Measurements from ENCODE around the gene RAB26.
A peak's percentile ranks its signal among the peaks of the same experiment; 100 is the strongest.

Gene RAB26

DNA sequence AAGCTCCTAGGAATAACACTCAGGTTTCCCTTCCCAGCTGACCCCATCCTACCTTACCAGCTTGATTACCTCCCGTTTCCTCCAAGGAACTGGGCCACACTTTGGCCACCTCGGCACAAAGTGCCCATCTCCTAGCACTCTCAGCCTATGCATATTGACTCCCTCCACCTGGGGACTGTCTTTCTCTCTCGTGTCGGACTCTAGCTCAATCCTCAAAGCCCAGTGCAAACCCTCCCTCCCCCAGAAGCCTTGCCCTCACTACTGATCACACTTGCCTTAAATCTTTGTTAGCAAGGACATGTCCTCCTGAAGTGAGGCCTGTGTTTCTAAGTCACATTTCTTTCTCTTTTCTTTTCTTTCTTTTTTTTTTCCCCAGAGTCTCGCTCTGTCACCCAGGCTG, 2.6 kb upstream of the RAB26 start:
- DNase-seq, result no peak

DNA sequence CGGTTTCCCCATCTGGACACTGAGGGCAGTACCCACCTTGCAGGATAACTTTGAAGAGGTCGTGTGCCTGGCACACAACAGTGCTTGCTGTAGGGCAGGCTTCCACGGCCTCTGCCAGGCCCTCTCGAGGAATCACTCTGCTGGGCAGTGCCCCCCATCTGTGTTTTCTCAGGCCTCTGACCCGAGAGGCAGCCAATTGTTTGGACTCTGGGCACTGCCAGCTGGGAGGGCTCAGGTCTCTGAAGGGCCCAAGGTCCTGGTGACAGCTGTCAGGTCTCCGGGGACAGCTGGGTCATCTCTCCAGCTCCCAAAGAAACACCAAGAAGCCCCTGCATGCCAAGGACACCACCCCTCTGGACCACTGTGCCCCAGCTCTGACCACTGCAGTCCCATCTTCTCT, 1.0 kb upstream of the RAB26 start:
- DNase-seq, result no peak

DNA sequence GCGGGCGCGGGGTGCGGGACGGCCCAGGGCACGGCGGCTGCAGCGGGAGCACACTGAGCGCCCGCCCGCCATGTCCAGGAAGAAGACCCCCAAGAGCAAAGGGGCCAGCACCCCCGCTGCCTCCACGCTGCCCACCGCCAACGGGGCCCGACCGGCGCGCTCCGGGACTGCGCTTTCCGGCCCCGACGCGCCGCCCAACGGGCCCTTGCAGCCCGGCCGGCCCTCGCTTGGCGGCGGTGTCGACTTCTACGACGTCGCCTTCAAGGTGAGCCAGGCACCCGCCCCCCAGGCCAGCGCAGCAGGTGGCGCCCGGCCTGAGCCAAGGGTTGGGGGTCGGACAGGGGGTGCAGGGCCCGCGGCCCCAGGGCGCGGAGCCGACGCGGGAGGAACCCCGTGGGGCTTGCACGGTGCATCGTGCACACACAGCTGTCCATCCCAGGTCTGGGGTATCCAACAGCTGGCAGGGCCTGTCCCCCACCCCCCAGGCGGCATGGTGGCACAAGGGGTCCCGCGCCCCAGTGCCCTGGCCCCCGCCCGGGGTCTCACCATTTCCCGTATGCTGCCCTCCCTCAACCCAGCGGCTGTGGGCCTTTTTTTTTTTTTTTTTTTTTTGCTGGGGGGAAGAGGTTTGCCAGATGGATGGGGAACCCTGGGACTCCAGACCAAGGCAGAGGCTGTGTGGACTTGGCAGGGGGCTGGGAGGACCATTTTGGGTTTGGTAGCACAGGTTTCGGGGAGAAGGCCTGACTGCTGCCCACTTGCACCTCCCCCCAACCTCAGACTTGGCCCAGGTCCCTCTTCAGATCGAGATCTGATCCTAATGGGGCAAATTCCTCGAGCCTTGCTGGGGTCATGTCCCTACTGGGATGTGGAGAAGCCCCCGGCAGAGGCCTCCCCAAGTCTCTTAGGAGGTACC, 547 bp downstream of the RAB26 start:
- no peak for DNase-seq

DNA sequence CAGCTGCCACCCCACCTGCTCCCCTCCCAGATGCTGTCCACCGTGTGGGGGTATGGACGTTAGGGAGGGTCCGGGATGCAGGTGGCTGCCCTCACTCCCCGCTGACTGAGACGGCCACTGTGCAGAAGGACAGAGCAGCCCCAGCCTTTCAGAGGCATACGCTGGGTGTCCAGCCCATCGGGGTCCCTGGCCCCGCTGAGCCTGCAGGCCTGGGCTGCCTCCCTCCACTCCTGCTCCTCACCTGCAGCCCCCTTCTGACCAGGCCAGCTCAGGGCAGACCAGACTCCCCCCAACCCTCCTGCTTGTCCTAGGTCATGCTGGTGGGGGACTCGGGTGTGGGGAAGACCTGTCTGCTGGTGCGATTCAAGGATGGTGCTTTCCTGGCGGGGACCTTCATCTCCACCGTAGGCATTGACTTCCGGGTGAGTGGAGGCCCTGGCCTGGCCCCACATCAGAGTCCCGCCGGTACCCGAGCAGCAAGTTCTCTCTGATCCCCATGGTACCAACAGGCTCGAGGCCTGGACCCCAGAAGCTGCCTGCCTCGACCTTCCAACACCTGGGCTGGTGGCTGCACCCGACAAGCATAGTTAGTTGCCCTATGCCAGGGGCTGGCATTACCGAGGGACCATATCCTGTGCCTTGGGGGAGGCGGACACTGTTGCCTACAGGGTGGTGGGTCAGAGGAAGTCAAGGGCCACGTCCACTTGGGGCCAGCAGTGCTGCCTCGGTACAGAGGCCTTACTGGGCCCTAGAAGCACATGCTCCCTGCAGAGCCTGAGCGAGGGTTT, 1.4 kb downstream of the RAB26 start:
- no peak for DNase-seq

DNA sequence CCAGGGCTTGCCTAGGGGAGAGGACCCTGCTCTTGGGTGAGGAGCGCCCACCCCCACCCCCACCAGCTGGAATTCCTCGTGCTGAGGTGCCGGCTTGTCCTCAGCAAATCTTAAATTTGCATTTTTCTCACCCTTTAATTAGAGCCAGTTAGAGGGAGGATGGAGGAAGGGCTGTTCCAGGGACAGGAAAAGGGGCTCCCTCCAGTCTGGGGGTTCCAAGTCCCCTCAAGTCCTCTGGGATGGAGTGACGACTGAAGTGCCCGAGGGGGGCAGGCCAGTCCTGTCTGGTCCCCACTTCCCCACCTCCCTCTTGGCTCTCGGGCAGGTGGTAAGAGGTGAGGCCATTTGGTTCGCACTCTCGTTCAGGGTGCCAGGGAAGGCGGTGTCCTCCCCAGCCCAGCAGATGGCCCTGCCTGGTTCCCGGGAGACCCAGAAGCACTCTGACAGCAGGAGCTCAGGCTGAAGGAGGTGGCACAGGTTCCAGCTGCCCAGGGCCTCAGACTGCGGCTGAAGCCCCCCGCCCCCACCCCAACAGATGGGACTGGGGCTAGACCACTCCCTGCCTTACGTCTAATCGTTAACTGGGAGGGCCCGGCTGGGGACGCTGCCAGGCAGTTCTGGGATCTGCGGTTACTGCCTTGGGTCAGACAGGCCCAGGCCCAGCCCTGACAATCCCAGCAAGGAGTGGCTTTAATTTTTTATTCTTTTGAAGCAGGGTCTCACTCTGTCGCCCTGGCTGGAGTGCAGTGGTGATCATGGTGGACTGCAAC, 2.2 kb downstream of the RAB26 start:
- DNase-seq, result no peak

DNA sequence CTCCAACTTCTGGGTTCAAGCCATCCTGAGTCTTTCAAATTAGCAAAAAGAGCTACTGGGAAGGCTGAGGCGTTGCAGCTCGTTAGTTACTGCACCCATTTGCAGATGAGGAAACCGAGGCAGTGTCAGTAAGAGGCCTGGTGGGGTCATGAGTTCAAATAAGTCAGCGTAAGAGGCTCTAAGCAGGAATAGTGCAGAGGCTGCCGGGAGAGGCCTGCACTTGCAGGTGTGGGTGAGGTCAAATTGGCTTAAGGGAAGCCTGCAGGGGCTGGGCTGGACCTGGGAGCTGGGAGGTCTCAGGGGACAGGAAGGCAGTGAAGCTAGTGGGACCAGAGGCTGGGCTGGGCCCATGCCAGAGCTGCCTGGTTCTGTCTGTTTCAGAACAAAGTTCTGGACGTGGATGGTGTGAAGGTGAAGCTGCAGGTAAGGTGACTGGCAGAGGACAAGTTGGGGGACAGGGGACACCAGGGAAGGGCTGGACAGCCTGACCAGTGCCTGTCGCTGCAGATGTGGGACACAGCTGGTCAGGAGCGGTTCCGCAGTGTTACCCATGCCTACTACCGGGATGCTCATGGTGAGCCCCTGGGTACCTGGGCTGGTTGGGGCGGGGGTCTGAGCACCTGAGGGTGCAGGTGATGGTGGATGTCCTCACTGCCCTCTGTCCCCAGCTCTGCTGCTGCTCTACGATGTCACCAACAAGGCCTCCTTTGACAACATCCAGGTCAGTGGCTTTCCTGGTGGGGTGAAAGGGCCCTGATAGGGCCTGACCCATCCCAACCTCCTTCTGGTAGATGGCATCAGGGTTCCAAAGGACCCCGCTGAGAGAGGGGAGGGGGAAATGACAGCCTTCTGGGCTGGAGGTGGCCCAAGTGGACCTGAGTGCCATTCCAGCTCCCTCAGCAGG, 3.0 kb downstream of the RAB26 start:
- no peak for DNase-seq

DNA sequence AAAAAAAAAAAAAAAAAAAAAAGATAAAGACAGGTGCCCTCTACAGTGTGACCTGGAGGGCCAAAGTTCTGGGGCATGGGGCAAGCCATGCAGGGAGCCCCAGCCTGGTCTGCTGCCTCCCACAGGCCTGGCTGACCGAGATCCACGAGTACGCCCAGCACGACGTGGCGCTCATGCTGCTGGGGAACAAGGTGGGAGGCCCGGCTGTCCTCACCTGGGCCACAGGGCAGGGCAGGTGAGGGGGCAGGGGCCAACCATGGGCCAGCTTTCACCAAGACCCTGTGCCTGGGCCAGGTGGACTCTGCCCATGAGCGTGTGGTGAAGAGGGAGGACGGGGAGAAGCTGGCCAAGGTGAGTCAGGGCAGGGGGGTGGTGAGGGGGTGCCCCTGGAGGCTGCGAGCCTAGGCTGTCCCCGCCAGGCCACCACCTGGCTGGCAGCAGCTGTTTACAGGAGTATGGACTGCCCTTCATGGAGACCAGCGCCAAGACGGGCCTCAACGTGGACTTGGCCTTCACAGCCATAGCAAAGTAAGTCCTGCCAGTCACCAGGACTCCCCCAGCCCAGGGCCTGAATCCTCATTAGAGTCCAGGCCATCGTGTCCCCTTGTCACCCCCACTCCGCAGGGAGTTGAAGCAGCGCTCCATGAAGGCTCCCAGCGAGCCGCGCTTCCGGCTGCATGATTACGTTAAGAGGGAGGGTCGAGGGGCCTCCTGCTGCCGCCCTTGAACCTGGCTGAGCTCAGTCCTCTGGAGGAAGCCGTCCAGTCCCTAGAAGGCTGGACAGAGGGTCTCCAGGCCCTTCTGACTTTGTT, 4.5 kb downstream of the RAB26 start:
- no peak for DNase-seq

DNA sequence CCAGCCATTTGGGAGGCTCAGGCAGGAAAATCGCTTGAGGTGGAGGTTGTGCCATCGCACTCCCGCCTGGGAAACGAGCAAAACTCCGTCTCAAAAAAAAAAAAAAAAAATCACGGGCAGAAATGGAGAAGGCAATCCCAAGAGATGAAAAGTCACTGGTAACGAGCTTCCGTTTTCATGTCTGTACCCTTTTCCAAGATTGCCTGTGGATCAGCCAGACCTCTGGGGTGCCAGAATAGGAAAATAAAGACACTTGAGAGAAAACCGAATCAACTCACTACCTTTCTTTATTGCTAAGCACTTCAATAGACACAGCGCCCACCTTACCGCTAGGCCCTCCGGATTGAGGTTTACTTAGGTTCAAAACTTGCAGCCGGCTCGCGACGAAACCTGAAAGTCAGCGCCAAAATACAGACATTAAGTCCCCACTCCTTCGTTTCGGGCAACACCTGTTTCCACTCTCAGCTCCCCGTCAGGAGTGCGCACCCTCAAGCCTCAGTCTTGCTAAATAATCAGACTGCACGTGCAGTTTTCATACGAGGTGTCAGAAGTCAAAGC, 6.2 kb downstream of the RAB26 start:
- DNase-seq, result no peak

DNA sequence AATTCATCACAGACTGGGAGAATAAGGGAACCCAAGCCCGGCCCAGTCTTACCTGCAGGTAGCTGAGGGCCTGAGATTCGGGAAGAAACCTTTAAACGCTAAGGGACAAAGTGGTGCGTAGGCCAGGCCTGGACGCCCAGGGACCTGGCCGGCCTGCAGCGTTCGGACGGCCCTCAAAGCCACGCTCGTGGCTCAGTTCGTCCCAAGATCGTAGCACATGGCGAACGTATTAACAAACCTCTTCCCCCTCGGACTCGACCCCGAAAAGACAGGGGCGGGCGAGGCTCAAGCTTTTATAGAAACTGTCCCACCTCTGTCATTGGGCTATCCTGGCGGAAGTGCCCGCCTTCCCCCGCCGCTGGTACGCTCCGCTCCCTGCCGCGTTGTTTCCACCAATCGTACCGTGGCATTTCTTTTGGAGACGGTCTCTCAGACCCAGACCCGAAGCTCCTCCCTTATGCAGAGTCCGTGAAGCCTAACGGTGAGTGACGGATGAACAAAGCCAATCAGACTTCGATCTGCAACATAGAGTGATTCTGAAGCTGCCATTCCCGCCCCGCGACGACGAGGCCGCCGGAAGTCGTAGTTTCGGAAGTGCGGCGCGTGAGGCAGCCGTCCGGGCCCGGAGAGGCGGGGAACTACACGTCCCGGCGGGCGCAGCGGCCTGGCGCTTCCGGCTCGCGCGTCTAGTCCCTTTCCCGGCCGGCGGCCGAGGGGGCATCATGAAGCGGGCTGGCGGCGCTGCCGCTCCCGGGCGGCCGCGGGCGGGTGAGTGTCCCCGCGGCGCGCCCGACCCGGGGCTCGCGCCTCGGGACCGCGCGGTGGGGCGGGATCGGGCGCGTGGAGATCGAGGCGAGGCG, 6.9 kb downstream of the RAB26 start, which contains the start of gene TRAF7:
Gene TRAF7, plus strand, starts transcription at position 692 of the 860 bp plus-strand sequence. CDS start 8,139 bp downstream, outside the sequence.
- peak; percentile 100 for DNase-seq

DNA sequence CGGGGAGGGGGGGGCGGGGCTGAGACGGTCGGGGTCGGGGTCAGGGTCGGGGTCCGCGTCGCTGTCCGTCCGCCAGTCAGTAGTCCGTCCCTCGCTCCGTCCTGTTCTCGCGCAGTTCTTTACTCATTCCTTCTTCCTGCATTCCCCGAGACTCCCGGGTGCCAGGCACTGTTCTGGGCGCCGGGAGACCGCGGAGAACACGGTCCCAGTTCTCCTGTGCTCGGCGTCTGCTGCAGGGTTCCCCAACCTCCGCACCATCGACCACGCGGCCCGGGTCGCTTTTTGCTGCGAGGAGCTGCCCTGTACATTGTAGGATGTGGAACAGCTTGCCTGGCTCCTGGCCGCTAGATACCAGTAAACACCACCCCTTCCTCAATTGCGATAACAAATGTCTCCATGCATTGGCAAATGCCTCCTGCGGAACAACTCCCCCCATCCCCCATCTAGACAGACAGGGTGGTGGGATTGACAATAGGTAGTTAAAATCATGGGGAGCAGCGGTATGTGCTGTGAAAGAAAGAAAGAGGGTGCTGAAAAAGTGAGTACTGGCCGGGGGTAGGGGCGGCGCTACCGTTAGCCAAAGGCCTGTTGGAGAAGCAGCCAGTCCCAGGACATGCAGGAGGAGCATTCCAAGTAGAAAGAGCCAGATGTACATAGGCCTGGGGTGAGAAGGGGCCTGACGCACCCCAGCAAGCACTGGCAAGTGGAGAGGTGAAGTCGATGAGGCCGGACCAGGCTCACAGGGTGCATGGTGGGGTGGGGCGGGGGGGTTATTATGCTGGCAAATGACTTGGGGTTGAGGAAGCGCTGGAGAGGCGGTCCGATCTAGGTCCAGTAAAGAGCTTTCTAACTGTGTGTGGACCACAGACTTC, 7.8 kb downstream of the RAB26 start:
- DNase-seq, result no peak

DNA sequence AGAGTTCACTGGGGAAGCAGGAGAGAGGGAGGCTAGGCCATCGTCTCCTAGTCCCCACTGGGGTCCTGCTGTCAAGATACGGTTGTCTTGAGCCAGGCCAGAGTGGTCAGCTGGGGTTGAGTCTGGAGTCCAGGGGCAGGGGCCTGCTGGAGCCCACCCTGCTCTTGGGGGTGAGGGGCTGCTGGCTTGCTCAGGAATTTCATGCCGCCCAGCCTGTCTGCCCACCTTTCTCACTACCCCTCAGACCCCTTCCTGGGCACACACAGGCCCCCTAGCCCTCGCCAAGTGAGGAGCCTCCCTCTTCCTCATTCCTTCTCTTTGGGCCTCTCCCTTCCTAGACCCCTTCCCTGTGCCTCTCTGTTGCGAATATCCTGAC, 8.4 kb downstream of the RAB26 start:
- DNase-seq, result no peak

DNA sequence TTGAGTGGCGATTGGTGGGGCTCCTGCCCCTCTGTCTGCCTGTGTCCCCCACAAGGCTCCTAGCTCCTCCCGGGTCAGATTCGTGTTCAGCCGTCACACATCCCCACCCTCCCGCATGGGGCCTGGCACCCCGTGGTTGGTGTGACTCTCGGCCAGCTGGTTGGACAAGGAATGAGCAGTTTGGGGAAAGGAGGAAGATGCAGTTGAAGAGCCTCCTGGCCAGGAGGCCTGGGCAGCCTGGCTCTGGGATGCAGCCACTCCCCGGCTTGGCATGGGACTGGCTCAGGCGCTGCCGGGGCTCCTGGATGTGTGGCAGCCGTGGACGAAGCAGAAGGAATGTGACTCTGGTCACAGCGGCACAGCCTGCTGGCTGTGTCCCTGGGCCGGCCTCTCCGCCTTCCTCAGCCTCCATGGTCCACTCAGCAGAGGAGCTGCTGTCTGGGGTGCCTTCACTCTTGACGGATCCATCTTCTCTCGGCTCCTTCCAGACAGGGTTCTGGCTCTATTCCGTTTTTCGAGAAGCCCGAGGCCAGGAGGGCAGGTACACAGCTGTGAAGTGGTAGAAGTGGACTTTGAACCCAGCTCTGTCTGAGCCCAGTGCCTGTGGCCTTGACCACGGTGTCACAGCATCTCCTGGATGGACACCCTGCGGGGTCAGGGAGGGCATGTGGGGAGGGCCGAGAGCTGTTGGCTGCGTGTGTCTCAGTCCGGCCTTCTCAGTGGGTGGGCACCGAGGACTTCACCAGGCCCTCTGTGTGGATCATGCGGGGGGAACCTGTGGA, 9.2 kb downstream of the RAB26 start:
- no peak for DNase-seq

DNA sequence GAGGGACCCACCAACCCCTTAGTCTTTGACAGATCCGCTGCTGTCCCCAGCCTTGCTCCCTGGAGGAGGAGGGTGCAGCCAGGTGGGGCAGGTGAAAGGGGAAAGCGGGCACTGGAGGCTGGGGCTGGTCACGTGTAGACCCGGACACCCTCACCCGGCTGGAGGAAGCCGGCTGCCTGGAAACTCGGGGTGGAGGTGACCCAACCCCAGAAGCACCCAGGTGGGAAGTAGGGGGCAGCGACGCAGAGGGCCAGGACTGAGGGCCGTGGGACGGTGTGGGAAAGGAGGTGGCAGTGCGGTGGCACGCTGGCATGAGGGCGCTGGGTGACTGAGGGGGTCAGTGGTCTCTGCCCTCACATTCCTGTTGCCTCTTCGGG, 9.8 kb downstream of the RAB26 start:
- DNase-seq, result no peak

DNA sequence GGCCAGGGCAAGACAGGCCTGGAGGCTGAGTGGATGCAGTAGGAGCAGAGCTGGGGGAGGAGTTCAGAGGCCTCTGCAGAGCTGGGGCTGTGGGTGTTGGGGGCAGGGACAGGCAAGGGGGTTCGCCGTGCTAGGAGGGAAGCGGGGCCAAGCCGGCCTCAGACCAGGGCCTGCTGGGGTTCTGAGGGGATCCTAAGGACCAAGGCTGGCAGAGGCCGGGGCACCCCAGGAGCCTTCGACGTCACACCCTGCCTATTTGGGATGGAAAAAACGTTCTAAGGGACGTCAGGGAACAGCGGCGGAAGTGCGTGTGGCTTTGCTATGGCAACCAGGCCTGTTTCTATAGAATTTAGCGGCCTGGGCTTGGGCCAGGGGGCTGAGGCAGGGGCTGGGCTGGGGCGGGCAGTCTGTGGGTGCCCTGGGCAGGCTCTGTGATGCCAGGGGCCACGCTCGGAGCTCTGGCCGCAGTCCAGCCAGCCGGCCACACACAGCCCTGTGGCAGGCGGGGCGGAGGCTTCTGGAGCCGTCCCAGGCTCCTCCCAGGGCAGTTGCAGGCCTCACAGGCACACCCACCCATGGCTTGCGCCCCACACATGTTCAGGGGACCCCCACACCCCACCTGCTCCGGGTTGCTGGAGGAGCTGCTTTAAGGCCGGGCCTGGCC, 10.9 kb downstream of the RAB26 start:
- no peak for DNase-seq

DNA sequence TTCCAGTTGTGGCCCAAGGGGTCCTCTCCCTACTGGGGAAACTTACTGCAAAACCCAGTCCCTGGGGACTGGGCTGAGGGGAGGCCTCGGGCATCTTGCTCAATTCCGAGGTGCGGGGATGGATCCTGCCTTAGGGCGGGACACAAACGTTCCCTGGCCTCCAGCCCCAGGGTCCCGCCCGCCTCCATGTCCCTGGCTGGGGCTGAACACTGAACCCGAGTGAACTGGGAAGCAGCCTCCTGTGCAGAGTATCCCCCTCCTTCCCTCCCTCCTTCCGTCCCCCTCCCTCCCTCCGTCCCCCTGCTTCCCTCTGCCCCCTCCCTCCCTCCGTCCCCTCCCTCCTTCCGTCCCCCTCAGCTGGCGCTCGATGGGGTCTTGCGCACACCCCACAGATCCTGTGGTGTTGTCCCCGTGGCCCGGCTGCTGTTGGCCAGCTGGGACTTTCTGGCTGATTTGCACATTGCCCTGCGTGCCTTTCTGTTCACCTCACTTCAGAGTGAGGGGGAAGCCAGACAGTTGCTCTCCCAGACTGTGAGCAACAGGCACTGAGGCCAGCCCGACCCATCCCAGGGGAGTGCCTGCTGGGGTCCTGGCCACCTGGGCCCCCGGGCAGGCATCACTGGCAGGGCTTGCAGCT, 12.6 kb downstream of the RAB26 start:
- no peak for DNase-seq

DNA sequence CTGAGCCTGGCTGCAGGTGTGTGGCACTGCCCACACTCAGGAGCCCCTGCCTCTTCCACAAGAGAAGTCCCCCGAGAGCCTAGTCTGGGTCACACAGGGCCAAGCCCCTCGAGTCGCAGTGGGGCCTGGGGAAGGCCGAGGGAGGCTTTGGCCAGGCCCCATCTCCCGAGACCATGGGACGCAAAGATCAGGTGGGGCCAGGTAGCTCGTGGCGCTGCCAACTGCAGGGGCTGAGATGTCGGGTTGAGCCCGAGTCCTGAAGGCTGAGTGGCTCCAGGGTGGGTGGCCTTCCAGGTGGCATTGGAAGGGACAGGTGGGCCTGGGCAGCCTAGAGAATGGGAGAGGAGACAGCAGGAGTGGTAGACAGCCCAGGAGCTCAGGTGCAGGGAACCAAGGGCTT, 13.5 kb downstream of the RAB26 start:
- no peak for DNase-seq

DNA sequence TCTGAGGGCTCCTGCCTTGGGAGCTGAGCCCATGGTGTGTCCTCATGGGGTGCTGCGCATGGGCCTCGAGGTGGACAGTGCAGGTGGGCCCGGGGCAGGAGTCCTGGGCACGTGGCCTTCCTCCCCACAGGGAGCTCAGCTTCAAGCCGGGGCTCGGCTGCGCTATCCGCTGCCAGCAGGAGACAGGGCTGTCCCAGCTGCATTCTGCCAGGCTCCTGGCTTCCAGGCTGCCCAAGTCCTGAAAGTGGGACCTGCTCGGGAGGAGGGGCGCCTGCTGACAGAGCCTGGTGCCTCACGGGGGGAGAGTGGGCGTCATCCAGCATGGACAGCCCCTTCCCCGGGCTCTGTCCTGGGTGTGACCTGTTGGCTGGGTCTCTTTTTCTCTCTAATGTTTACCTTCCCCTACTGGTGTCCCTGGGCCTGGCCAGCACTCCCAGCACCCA, 14.3 kb downstream of the RAB26 start:
- no peak for DNase-seq

Measured in COR-L47 (cell line).